ENCODE data around the gene PPM1J.

PPM1J gene

GRCh38 chr1:112687361-112687760, 27.8 kb downstream of the PPM1J start:
- DNase-seq (ENCODE audit: low read depth): no peak

DNA sequence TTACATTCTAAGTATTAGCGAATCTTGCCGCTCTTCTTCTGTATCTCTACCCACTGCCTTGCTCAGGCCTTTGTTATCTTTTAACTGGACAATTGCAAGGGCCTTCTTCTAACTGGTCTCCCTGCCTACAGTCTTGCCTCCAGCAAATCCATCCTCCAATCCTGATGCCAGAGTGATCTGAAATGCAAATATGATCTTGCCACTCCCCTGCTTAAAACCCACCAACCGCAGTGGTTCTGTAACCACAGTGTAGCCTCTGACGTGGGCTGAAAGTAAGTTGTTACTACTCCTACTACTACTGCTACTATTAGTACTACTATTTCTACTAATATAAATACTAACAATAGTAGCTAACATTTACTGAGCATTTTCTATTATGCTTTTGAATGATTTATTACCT, 28.3 kb downstream of the PPM1J start:
- DNase-seq (ENCODE audit: low read depth): no peak

GRCh38 chr1:112686417-112686816, 28.7 kb downstream of the PPM1J start:
- DNase-seq (ENCODE audit: low read depth): no peak

DNA sequence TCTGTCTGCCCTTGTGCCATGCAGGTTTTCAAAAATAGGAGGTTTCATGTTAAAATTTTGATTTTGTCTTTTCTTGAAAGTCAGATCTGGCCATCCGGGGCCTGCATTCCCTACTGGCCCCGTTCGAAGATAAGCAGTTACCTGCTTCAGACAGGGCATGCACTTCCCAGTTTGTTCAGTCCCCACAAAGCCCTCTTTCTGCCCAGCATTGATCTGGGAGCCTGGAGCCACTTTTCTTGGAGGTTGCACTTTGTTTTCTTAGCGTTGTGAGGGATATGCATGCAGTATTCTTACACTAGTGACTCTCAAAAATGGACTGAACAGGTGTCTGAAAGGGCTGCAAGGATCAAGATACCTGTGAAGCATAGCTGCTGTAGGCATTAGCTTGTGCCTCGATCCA, 29.2 kb downstream of the PPM1J start:
- DNase-seq (ENCODE audit: low read depth): no peak

GRCh38 chr1:112678605-112679004, 36.5 kb downstream of the PPM1J start:
- no peak for DNase-seq (ENCODE audit: low read depth)

GRCh38 chr1:112677501-112677900, 37.6 kb downstream of the PPM1J start:
- no peak for DNase-seq (ENCODE audit: low read depth)

GRCh38 chr1:112676543-112676942, 38.6 kb downstream of the PPM1J start:
- DNase-seq (ENCODE audit: low read depth): no peak

GRCh38 chr1:112675728-112676381, 39.3 kb downstream of the PPM1J start:
- DNase-seq (ENCODE audit: low read depth): no peak

- DNase-seq (ENCODE audit: low read depth): peak; percentile 14
Measured at GRCh38 chr1:112674986-112675727, 40.0 kb downstream of the PPM1J start.

DNA sequence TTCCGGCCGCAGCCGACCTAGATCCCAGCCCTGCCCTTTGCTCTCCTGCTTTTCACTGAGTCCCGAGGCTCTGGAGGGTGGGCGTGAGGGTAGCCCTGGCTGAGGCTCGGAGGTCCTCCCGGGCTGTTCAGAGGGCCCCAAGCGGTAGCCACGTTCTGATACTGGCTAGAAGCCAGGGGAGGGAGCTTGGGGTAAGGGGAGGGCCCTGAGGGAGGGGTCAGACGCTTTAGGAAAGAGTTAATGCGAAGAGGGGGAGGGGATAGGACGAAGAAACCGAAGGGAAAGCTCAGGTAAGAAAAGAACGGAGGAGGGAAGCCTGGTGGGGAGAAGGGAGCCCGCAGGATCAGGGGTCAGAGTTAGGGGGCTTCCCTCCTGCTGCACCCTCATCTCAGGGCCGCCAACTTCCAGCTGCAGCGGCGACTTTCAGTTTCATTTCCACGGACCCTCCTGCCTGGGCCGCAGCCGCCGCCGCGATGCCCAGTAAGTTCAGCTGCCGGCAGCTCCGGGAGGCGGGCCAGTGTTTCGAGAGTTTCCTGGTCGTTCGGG, 40.6 kb downstream of the PPM1J start, which contains the start of gene MOV10:
TSS of gene MOV10 (plus strand) at position 220 of the 546 bp plus-strand sequence. CDS start at position 474, 254 bp downstream.
- peak; percentile 36 for DNase-seq (ENCODE audit: low read depth)

DNA sequence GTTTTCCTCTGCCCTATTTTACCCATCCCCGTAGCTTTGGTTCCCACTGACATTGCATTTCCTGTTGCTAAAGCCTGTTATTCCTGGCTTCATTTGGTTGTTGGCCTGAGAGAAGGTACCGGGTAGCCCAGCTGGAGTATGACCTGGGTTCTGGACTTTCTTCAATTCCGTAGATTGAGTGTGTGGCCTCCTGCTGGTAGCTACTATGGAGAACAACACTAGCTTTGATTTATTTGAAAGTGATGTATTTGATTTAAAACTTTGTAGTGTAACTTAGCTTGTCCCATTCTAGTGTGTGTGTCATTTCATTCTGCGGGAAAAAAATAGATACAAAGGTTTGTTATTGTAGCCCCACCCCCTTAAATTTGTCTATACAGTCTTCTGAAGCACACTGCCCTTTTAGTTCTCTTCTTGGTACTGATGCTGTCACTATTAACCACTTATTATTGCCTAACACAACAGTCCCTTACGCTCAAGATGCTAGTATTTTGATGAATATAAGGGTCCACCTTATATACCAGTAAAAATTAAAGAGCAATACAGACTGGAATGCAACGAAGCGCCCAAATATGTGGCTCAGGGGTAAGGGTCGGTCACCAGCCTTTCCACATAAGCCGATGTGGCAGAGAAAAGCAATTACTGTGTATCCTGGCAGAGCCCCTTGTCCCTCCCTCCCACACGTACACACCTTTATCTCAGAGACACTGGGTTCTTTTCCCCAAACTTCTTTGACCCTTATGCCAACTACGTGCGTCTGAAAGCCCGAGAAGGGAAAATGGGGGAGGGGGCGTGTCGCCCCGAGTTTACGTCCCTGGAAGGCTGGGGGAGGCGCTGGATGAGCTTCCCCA, 41.3 kb downstream of the PPM1J start:
- no peak for DNase-seq (ENCODE audit: low read depth)

DNA sequence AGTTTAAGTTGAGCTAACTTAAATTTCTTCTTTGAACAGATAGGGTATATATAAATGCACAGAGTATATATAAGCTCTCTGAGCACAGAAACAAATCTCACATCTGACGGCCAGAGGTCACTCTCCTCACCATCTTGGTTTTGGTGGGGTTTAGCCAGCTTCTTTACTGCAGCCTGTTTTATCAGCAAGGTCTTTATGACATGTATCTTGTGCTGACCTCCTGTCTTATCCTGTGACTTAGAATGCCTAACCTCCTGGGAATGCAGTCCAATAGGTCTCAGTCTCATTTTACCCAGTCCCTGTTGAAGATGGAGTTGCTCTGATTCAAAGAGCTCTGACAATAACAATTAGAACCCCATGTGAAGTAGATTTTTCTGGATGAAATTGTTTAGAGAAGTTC, 42.3 kb downstream of the PPM1J start:
- no peak for DNase-seq (ENCODE audit: low read depth)

DNA sequence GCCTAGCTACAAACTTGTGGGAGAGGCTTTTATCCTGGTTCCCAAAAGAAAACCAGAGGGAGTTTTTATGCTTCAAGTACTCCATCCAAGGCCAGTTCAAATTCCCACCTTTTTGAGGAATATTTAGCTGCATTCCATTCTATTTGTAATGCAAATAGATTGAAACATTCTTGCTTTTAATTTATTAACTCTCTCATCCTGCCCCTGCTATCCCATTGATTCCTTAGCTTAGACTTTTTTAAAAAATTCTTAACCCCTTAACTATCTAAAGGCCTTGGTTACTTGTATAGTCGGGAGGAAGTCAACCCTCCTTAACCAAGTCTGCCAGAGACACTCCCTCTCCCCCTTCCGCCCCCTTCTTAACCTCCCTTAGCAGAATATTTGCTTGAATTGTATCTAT, 43.1 kb downstream of the PPM1J start:
- no peak for DNase-seq (ENCODE audit: low read depth)

DNA sequence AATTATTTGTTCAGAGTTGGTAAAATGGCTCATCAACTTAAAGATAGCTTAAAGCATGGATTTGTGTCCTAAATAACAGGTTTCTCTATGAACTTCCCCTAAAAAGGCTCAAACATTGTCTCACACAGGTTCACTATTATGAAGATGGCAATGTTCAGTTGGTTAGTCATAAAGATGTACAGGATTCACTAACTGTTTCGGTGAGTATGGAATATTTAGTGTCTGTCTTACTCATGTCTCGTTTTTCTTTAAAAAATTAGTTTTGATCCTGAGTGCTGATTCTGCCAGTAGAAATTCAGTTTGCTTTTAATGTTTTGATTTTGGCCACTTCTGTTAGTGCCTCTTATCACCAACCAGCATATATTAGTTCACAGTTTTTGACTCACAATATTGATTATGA, 48.2 kb downstream of the PPM1J start:
- no peak for DNase-seq (ENCODE audit: low read depth)

DNA sequence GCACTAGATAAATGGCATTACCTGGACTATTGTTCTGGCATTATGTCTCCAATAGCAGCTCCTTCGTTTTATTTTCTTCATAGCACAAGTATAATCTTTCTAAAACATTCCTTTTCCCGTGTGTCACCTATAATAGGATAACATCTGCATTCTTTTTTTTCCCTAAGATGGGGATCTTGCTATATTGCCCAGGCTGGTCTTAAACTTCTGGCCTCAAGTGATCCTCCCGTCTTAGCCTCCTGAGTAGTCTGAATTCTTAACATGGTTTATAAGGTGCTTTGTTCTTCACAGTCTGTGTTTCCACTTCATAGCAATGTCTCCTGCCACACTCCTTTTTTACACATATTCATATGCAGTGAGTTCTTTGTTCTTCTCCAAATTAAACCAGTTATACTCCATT, 49.3 kb downstream of the PPM1J start:
- no peak for DNase-seq (ENCODE audit: low read depth)
